ENCODE measurements around the gene METTL2A. TPM values are rescaled to one million over a fixed set of nuclear protein-coding genes. Genes with fewer than 3 reads are reported as not detected.
"Not testable (repeated sequence)": the region's sequence is repeated elsewhere in the genome, so short reads cannot be mapped to it uniquely, and the experiment has no call there.

METTL2A gene
- total RNA-seq (2021) (23.1 and 28.1 TPM in 2 replicates), Bru-seq, nascent RNA (percentile 79 among the genes with signal in this experiment), BruChase-seq, experiment 1, labeled RNA remaining after a 2-hour chase (percentile 73 among the genes with signal in this experiment), BruChase-seq, experiment 2, labeled RNA remaining after a 6-hour chase (percentile 75 among the genes with signal in this experiment)
- long read RNA-seq, transcript METTL2A-201 (9 exons, 2,537 nt), result major isoform, 21 of 31 reads
- long read RNA-seq, transcript METTL2A-202 (8 exons, 1,556 nt), result minor isoform, 5 of 31 reads
- long read RNA-seq, partial matches to known transcripts, result 1 of 31 reads
- long read RNA-seq, other reads (novel, unspliced or antisense), result 4 of 31 reads

- H4K20me1 ChIP-seq (ENCODE audit: insufficient read depth); H3K9me3 ChIP-seq (ENCODE audit: insufficient read depth, low read depth); BruUV-seq (replicated peaks); H3K9me2 ChIP-seq (ENCODE audit: insufficient read depth); H3F3A ChIP-seq (ENCODE audit: insufficient read depth, low read depth); H3K27me3 ChIP-seq (ENCODE audit: insufficient read depth, low read depth); H3K36me3 ChIP-seq (ENCODE audit: low read depth); intact Hi-C loops (cut with micrococcal nuclease; ENCODE audit: unreplicated experiment); CTCF ChIA-PET: not testable (repeated sequence)
- Histone ChIP-seq H2AFZ (peak within 1 kb of the TSS; percentile 96), H3K4me1 (replicated peaks; ENCODE audit: insufficient read depth) (peaks cover 12% of the 10 kb centered on the region), H3K4me2 (peak within 1 kb of the TSS; percentile 93), H3K4me3 (peak within 1 kb of the TSS; percentile 73), H3K79me2 (ENCODE audit: low read depth) (peaks cover 26% of the 10 kb centered on the region), H3K27ac (peak within 1 kb of the TSS; percentile 56)
- TF ChIP-seq CTCF (conservative IDR thresholded peaks at IDR 0.05), result peak; percentile 33; the same call in 1 of the 2 replicates
- POLR2A ChIA-PET (ENCODE audit: unreplicated experiment), result interaction anchor here (0.7 kb wide), 1 partner anchor 185 kb away, joined by 4 read pairs; no protein-coding TSS in a partner anchor
- DNase-seq, result peak; percentile 89 to 90
Observed at GRCh38 chr17:62423647-62424461, at the start of gene METTL2A. METTL2A (plus strand) TSS chr17:62423897; CDS start chr17:62423903, 6 bp downstream.

GRCh38 chr17:62380253-62380652 lies 43.4 kb upstream of the METTL2A start, which contains the start of gene EFCAB3:
EFCAB3 (plus strand) TSS chr17:62380553; CDS start chr17:62382980, 2,427 bp downstream.
- Histone ChIP-seq H3K9me3 (ENCODE audit: insufficient read depth, low read depth) (no peaks in the 10 kb centered on the region), H3K36me3 (ENCODE audit: low read depth) (no peaks in the 10 kb centered on the region), H3K79me2 (ENCODE audit: low read depth) (no peaks in the 10 kb centered on the region), H3K27me3 (ENCODE audit: insufficient read depth, low read depth) (no peaks in the 10 kb centered on the region), H2AFZ (no peak within 1 kb of the TSS), H3K27ac (no peak within 1 kb of the TSS), H3K4me1 (replicated peaks; ENCODE audit: insufficient read depth) (no peaks in the 10 kb centered on the region), H3K4me3 (no peak within 1 kb of the TSS), H3F3A (ENCODE audit: insufficient read depth, low read depth) (no peaks in the 10 kb centered on the region), H4K20me1 (ENCODE audit: insufficient read depth) (no peaks in the 10 kb centered on the region), H3K9me2 (ENCODE audit: insufficient read depth) (no peaks in the 10 kb centered on the region), H3K4me2 (no peak within 1 kb of the TSS)
- DNase-seq, result no peak
- POLR2A ChIA-PET (ENCODE audit: unreplicated experiment), result no interaction called here
- BruUV-seq (replicated peaks), result no TSS peak
- CTCF ChIA-PET, result no interaction called here
- intact Hi-C loops (cut with micrococcal nuclease; ENCODE audit: unreplicated experiment), result no loop called here
- TF ChIP-seq CTCF (conservative IDR thresholded peaks at IDR 0.05), result no peak
- TF ChIP-seq EZH2 (IDR thresholded peaks at IDR 0.05; ENCODE audit: low read depth), result no peak

- TF ChIP-seq EZH2 (IDR thresholded peaks at IDR 0.05; ENCODE audit: low read depth) (no peak), CTCF (conservative IDR thresholded peaks at IDR 0.05) (no peak)
- peak overlapping the region; percentile 60; the same call in 1 of the 2 replicates for H2AFZ ChIP-seq
- H3K4me1 ChIP-seq (replicated peaks; ENCODE audit: insufficient read depth), result no peaks in the 10 kb centered on the region
- ChIA-PET CTCF (no interaction called here), POLR2A (ENCODE audit: unreplicated experiment) (no interaction called here)
- no peak overlapping the region for H3K27ac ChIP-seq
- H3K9me2 ChIP-seq (ENCODE audit: insufficient read depth), result no peaks in the 10 kb centered on the region
- H3K9me3 ChIP-seq (ENCODE audit: insufficient read depth, low read depth), result no peaks in the 10 kb centered on the region
- BruUV-seq (replicated peaks), result no TSS peak
- intact Hi-C loops (cut with micrococcal nuclease; ENCODE audit: unreplicated experiment), result no loop called here
- H4K20me1 ChIP-seq (ENCODE audit: insufficient read depth), result no peaks in the 10 kb centered on the region
- no peak overlapping the region for H3K4me2 ChIP-seq
- no peak for DNase-seq
- no peaks in the 10 kb centered on the region for H3F3A ChIP-seq (ENCODE audit: insufficient read depth, low read depth)
- no peaks in the 10 kb centered on the region for H3K27me3 ChIP-seq (ENCODE audit: insufficient read depth, low read depth)
- no peak overlapping the region for H3K4me3 ChIP-seq
- H3K79me2 ChIP-seq (ENCODE audit: low read depth), result no peaks in the 10 kb centered on the region
- no peaks in the 10 kb centered on the region for H3K36me3 ChIP-seq (ENCODE audit: low read depth)
Observed at GRCh38 chr17:62381561-62381960, 42.1 kb upstream of the METTL2A start.
